ENCODE measurements around the gene SMARCA2.

SMARCA2 gene

GRCh38 chr9:1994180-1994579 is 21.0 kb upstream of the SMARCA2 start:
- peaks cover 0 to 4% of the 10 kb centered on the region in 2 experiments for H3K4me1 ChIP-seq (ENCODE audit: control insufficient read depth in 1 of 2, insufficient read depth in 2 of 2, low read length in 2 of 2)
- H4K8ac ChIP-seq (ENCODE audit: low read depth, low read length), result no peak overlapping the region
- H3K14ac ChIP-seq (ENCODE audit: low read length), result no peak overlapping the region
- H3K4me3 ChIP-seq (ENCODE audit: low read depth, low read length), result no peak overlapping the region
- no peak overlapping the region for H3K9ac ChIP-seq (ENCODE audit: low read length)
- no peak overlapping the region for H2BK5ac ChIP-seq (ENCODE audit: low read depth, low read length, poor library complexity)
- H3K9me3 ChIP-seq (ENCODE audit: insufficient read depth, low read depth, low read length), result no peaks in the 10 kb centered on the region
- no peaks in the 10 kb centered on the region for H3K36me3 ChIP-seq (ENCODE audit: control insufficient read depth in 1 of 2, insufficient read depth in 2 of 2, low read length in 2 of 2)
- no peak overlapping the region for H4K91ac ChIP-seq (ENCODE audit: low read depth, low read length)
- H3K4me2 ChIP-seq (ENCODE audit: low read length), result no peak overlapping the region
- no peak overlapping the region for H2AFZ ChIP-seq (ENCODE audit: insufficient read depth, low read length, poor library complexity)
- H3K27me3 ChIP-seq (ENCODE audit: insufficient read depth, low read length), result no peaks in the 10 kb centered on the region
- no peak overlapping the region for H2BK120ac ChIP-seq (ENCODE audit: insufficient read depth, low read length, poor library complexity)
- H2BK12ac ChIP-seq (ENCODE audit: low read length), result no peak overlapping the region
- no peak overlapping the region for H3K27ac ChIP-seq (ENCODE audit: low read depth, low read length)
- no peak overlapping the region for H4K12ac ChIP-seq (ENCODE audit: low read depth, low read length)
- DNase-seq, result peak; percentile 59 to 89
- no peak overlapping the region for H2AK5ac ChIP-seq (ENCODE audit: low read length)
- H3K79me1 ChIP-seq (ENCODE audit: low read length), result no peaks in the 10 kb centered on the region
- no peak overlapping the region for H3K4ac ChIP-seq (ENCODE audit: low read depth, low read length)
- no peaks in the 10 kb centered on the region for H3K79me2 ChIP-seq (ENCODE audit: control insufficient read depth, insufficient read depth, low read length, poor library complexity)
- H3K18ac ChIP-seq (ENCODE audit: low read length), result no peak overlapping the region
- H3K23ac ChIP-seq (ENCODE audit: low read length), result no peak overlapping the region
- WGBS (ENCODE audit: extremely low coverage, insufficient coverage, insufficient read length), result no CpG with 5 or more reads among the region's 5 CpGs

- no peak overlapping the region for H2BK12ac ChIP-seq (ENCODE audit: low read length)
- no peak overlapping the region for H3K4me2 ChIP-seq (ENCODE audit: low read length)
- H3K4ac ChIP-seq (ENCODE audit: low read depth, low read length), result no peak overlapping the region
- no peak overlapping the region for H3K23ac ChIP-seq (ENCODE audit: low read length)
- no peak overlapping the region for H3K4me3 ChIP-seq (ENCODE audit: low read depth, low read length)
- no peak overlapping the region for H4K91ac ChIP-seq (ENCODE audit: low read depth, low read length)
- peak; percentile 43 to 83 for DNase-seq
- H4K8ac ChIP-seq (ENCODE audit: low read depth, low read length), result no peak overlapping the region
- H3K18ac ChIP-seq (ENCODE audit: low read length), result no peak overlapping the region
- no peaks in the 10 kb centered on the region for H3K79me2 ChIP-seq (ENCODE audit: control insufficient read depth, insufficient read depth, low read length, poor library complexity)
- no peak overlapping the region for H2BK5ac ChIP-seq (ENCODE audit: low read depth, low read length, poor library complexity)
- no peaks in the 10 kb centered on the region for H3K9me3 ChIP-seq (ENCODE audit: insufficient read depth, low read depth, low read length)
- no CpG with 5 or more reads among the region's 1 CpG for WGBS (ENCODE audit: extremely low coverage, insufficient coverage, insufficient read length)
- no peaks in the 10 kb centered on the region for H3K27me3 ChIP-seq (ENCODE audit: insufficient read depth, low read length)
- no peak overlapping the region for H3K14ac ChIP-seq (ENCODE audit: low read length)
- H3K36me3 ChIP-seq (ENCODE audit: control insufficient read depth in 1 of 2, insufficient read depth in 2 of 2, low read length in 2 of 2), result no peaks in the 10 kb centered on the region
- H2BK120ac ChIP-seq (ENCODE audit: insufficient read depth, low read length, poor library complexity), result no peak overlapping the region
- no peak overlapping the region for H3K9ac ChIP-seq (ENCODE audit: low read length)
- H2AK5ac ChIP-seq (ENCODE audit: low read length), result no peak overlapping the region
- H3K79me1 ChIP-seq (ENCODE audit: low read length), result no peaks in the 10 kb centered on the region
- H4K12ac ChIP-seq (ENCODE audit: low read depth, low read length), result no peak overlapping the region
- no peak overlapping the region for H2AFZ ChIP-seq (ENCODE audit: insufficient read depth, low read length, poor library complexity)
- no peak overlapping the region for H3K27ac ChIP-seq (ENCODE audit: low read depth, low read length)
- peaks cover 0 to 4% of the 10 kb centered on the region in 2 experiments for H3K4me1 ChIP-seq (ENCODE audit: control insufficient read depth in 1 of 2, insufficient read depth in 2 of 2, low read length in 2 of 2)
Observed at GRCh38 chr9:1995084-1995483, 20.1 kb upstream of the SMARCA2 start.

- peak; percentile 51 to 83 for DNase-seq
- Histone ChIP-seq H3K27ac (ENCODE audit: low read depth, low read length) (no peak overlapping the region), H2BK120ac (ENCODE audit: insufficient read depth, low read length, poor library complexity) (no peak overlapping the region), H3K9ac (ENCODE audit: low read length) (no peak overlapping the region), H2AK5ac (ENCODE audit: low read length) (no peak overlapping the region), H4K12ac (ENCODE audit: low read depth, low read length) (no peak overlapping the region), H3K79me1 (ENCODE audit: low read length) (no peaks in the 10 kb centered on the region), H3K14ac (ENCODE audit: low read length) (no peak overlapping the region), H2AFZ (ENCODE audit: insufficient read depth, low read length, poor library complexity) (no peak overlapping the region), H3K4me2 (ENCODE audit: low read length) (no peak overlapping the region), H3K23ac (ENCODE audit: low read length) (no peak overlapping the region), H3K36me3 (ENCODE audit: control insufficient read depth in 1 of 2, insufficient read depth in 2 of 2, low read length in 2 of 2) (no peaks in the 10 kb centered on the region), H2BK5ac (ENCODE audit: low read depth, low read length, poor library complexity) (no peak overlapping the region), H3K4me3 (ENCODE audit: low read depth, low read length) (no peak overlapping the region), H3K9me3 (ENCODE audit: insufficient read depth, low read depth, low read length) (no peaks in the 10 kb centered on the region), H3K18ac (ENCODE audit: low read length) (no peak overlapping the region), H3K79me2 (ENCODE audit: control insufficient read depth, insufficient read depth, low read length, poor library complexity) (no peaks in the 10 kb centered on the region), H4K91ac (ENCODE audit: low read depth, low read length) (no peak overlapping the region), H4K8ac (ENCODE audit: low read depth, low read length) (no peak overlapping the region), H3K4me1 (ENCODE audit: control insufficient read depth in 1 of 2, insufficient read depth in 2 of 2, low read length in 2 of 2) (peaks cover 0 to 4% of the 10 kb centered on the region in 2 experiments), H3K4ac (ENCODE audit: low read depth, low read length) (no peak overlapping the region), H3K27me3 (ENCODE audit: insufficient read depth, low read length) (no peaks in the 10 kb centered on the region), H2BK12ac (ENCODE audit: low read length) (no peak overlapping the region)
- WGBS (ENCODE audit: extremely low coverage, insufficient coverage, insufficient read length), result no CpG with 5 or more reads among the region's 6 CpGs
Observed at GRCh38 chr9:1996156-1996555, 19.0 kb upstream of the SMARCA2 start.

- WGBS (ENCODE audit: extremely low coverage, insufficient coverage, insufficient read length), result no CpG with 5 or more reads among the region's 2 CpGs
- no peak overlapping the region for H3K9ac ChIP-seq (ENCODE audit: low read length)
- DNase-seq, result no peak
- H4K8ac ChIP-seq (ENCODE audit: low read depth, low read length), result no peak overlapping the region
- no peak overlapping the region for H3K18ac ChIP-seq (ENCODE audit: low read length)
- H3K79me1 ChIP-seq (ENCODE audit: low read length), result no peaks in the 10 kb centered on the region
- no peak overlapping the region for H3K4me3 ChIP-seq (ENCODE audit: low read depth, low read length)
- no peak overlapping the region for H3K4me2 ChIP-seq (ENCODE audit: low read length)
- H4K12ac ChIP-seq (ENCODE audit: low read depth, low read length), result no peak overlapping the region
- no peaks in the 10 kb centered on the region for H3K36me3 ChIP-seq (ENCODE audit: control insufficient read depth in 1 of 2, insufficient read depth in 2 of 2, low read length in 2 of 2)
- H2BK5ac ChIP-seq (ENCODE audit: low read depth, low read length, poor library complexity), result no peak overlapping the region
- H2BK12ac ChIP-seq (ENCODE audit: low read length), result no peak overlapping the region
- no peaks in the 10 kb centered on the region for H3K27me3 ChIP-seq (ENCODE audit: insufficient read depth, low read length)
- no peak overlapping the region for H2AFZ ChIP-seq (ENCODE audit: insufficient read depth, low read length, poor library complexity)
- peaks cover 0 to 4% of the 10 kb centered on the region in 2 experiments for H3K4me1 ChIP-seq (ENCODE audit: control insufficient read depth in 1 of 2, insufficient read depth in 2 of 2, low read length in 2 of 2)
- no peak overlapping the region for H3K27ac ChIP-seq (ENCODE audit: low read depth, low read length)
- no peaks in the 10 kb centered on the region for H3K9me3 ChIP-seq (ENCODE audit: insufficient read depth, low read depth, low read length)
- H2AK5ac ChIP-seq (ENCODE audit: low read length), result no peak overlapping the region
- no peak overlapping the region for H3K23ac ChIP-seq (ENCODE audit: low read length)
- H3K79me2 ChIP-seq (ENCODE audit: control insufficient read depth, insufficient read depth, low read length, poor library complexity), result no peaks in the 10 kb centered on the region
- no peak overlapping the region for H2BK120ac ChIP-seq (ENCODE audit: insufficient read depth, low read length, poor library complexity)
- H3K4ac ChIP-seq (ENCODE audit: low read depth, low read length), result no peak overlapping the region
- H4K91ac ChIP-seq (ENCODE audit: low read depth, low read length), result no peak overlapping the region
- H3K14ac ChIP-seq (ENCODE audit: low read length), result no peak overlapping the region
Observed at GRCh38 chr9:1997646-1998045, 17.5 kb upstream of the SMARCA2 start.
